ENCODE data around the gene LCN12.

GRCh38 chr9:136980669-136981478, 28.8 kb downstream of the LCN12 start:
- TF ChIP-seq CTCF (optimal IDR thresholded peaks at IDR 0.05 in 1 of 3, IDR thresholded peaks at IDR 0.05 in 1 of 3, conservative IDR thresholded peaks at IDR 0.05 in 1 of 3; ENCODE audit: extremely low read depth in 1 of 3, insufficient read depth in 2 of 3, low read length in 3 of 3) (no peak), EZH2 (IDR thresholded peaks at IDR 0.05; ENCODE audit: low read length) (no peak)
